OCI-LY1 (cell line): ENCODE measurements around the gene JMJD4.

Source experiments
- CTCF ChIP-seq: fragments of 200-600 bp; sonication (generic), shearing (Covaris generic); IDR thresholded peaks from 2 replicates; pipeline ENCODE4 v1.5.1; 2017; ENCODE audit warnings: mild to moderate bottlenecking, antibody characterized with exemption, low read length, moderate library complexity, mixed read lengths
- EZH2 ChIP-seq: fragments of 200-600 bp; sonication (generic), shearing (Covaris generic); IDR thresholded peaks from 2 replicates; pipeline ENCODE4 v1.8.0; 2017; ENCODE audit warnings: borderline replicate concordance, mixed run types, mild to moderate bottlenecking, antibody characterized with exemption, low read length, moderate library complexity, mixed read lengths

DNA sequence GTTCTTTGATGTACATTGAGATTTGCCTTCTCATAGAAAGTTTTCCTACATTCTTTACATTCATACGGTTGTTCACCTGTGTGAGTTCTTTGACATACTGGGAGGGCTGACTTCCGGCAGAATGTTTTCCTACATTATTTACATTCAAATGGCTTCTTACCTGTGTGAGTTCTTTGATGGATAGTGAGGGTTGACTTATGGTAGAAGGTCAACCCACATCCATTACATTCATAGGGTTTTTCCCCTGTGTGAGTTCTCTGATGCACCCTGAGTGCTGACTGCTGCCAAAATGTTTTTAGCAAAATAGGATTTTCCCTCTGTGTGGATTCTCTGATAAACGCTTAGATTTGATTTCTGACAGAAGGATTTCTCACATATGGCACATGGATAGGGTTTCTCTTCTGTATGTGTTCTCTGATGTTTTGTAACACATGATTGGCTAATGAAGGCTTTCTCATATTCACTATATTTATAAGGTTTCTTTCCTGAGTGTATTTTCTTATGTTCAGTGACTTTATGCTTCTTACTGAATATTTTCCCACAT, 37.7 kb downstream of the JMJD4 start:
- TF ChIP-seq CTCF = no peak
- TF ChIP-seq EZH2 = no peak
